GM12874 (cell line): ENCODE results near the gene SEPTIN11.

Experiments used
- CTCF ChIP-seq: IDR thresholded peaks from 2 replicates; pipeline ENCODE4 v1.5.1; 2011; ENCODE audit warnings: low read depth, mild to moderate bottlenecking, control low read depth, low read length, moderate library complexity; ENCODE audit not compliant: insufficient read depth

SEPTIN11 gene

GRCh38 chr4:76949276-76950051 lies at the start of gene SEPTIN11:
Gene SEPTIN11, plus strand, starts transcription at chr4:76949752. Its CDS starts 152 bp downstream, at chr4:76949904.
- TF ChIP-seq CTCF, result no peak

- no peak for TF ChIP-seq CTCF
Measured at GRCh38 chr4:76902233-76902890, 47.2 kb upstream of the SEPTIN11 start.

- TF ChIP-seq CTCF, result no peak
Measured at GRCh38 chr4:76904646-76905190, 44.8 kb upstream of the SEPTIN11 start.

- TF ChIP-seq CTCF, result no peak
Measured at GRCh38 chr4:76905521-76905920, 44.0 kb upstream of the SEPTIN11 start.

- no peak for TF ChIP-seq CTCF
Measured at GRCh38 chr4:76909711-76910110, 39.8 kb upstream of the SEPTIN11 start.

GRCh38 chr4:76920715-76921114 lies 28.8 kb upstream of the SEPTIN11 start:
- TF ChIP-seq CTCF, result no peak

GRCh38 chr4:76923619-76924357 lies 25.8 kb upstream of the SEPTIN11 start:
- no peak for TF ChIP-seq CTCF
